Hematopoietic multipotent progenitor cell (in vitro differentiated cells): Measurements from ENCODE around the gene PLEKHJ1. TPM values are rescaled to one million over a fixed set of nuclear protein-coding genes. Genes with fewer than 3 reads are reported as not detected.
"Not testable (repeated sequence)": the region's sequence is repeated elsewhere in the genome, so short reads cannot be mapped to it uniquely, and the experiment has no call there.

Experiments
- DNase-seq, 3 donors: peaks; one replicate each; pipeline ENCODE4 v3.0.0-alpha.2; 2011 to 2015; ENCODE audit warnings: low read depth in 2 of 3, low spot score in 2 of 3
- total RNA-seq: library from RNA; depleted of rRNA; stranded (reverse); fragments of >200 nt; gene quantifications from one replicate; pipeline ENCODE4 v1.2.3, GENCODE V29; 2012

The PLEKHJ1 gene
- total RNA-seq, 1 donor, result 59.0 TPM

DNA sequence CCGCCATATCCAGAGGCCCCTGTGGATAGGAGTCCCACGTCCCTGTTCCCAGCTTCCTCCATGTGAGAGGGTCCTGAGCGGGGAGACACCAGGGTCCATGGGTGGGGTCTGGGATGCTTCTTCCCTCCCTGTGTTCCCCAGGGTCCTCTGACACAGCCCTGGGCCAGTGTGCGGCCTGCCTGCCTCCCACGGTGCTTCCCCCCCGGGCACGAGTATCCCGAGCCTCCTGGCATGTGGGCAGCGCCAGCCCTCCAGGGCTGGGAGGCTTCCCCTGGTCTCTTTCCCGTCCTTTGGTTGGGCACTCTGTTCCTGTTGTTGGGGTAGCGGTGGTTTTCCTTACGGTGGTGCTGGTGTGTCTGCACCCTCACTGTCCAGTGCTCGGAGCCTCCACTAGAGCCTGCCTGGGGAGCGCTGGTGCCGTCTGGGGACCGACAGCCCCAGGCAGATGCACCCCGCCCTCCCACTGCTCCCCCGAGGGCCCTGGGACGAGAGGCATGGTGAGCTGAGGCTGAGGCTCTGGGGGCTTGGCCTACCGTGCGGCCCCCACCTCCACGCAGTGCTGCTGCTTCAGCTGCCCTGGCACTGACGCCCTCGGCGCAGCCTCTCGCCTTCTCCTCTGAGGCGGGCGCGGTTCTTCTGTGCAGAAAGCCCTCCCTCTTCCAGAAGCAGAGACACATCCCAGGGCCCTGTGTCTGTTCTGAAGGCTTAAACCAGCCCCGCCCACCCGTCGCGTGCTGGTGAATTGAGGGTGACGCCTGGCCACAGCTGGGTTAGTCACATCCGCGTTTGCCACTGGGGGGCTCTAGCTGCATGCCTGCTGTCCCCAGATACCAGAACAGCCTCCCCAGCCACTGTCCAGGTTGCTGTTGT lies 27.9 kb downstream of the PLEKHJ1 start:
- DNase-seq, result peak in 1 of 3 donors; percentile 11

- DNase-seq, result no peak
These were observed 29.1 kb downstream of the PLEKHJ1 start for GRCh38 chr19:2207008-2207407.

- no peak for DNase-seq
These were observed 33.8 kb downstream of the PLEKHJ1 start for GRCh38 chr19:2202366-2202765.

GRCh38 chr19:2201473-2202148 lies 34.5 kb downstream of the PLEKHJ1 start:
- no peak for DNase-seq

DNA sequence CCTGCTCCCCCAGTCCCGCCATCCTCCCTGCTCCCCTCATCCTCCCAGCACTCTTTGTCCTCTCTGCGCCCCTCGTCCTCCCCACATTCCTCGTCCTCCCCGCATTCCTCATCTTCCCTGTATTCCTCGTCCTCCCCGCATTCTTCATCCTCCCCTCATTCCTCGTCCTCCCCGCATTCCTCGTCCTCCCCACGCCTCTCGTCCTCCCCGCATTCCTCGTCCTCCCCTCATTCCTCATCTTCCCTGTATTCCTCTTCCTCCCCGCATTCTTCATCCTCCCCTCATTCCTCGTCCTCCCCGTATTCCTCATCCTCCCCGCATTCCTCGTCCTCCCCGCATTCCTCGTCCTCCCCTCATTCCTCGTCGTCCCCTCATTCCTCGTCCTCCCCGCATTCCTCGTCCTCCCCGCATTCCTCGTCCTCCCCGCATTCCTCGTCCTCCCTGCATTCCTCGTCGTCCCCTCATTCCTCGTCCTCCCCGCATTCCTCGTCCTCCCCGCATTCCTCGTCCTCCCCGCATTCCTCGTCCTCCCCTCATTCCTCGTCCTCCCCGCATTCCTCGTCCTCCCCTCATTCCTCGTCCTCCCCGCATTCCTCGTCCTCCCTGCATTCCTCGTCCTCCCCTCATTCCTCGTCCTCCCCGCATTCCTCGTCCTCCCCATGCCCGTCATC lies 35.4 kb downstream of the PLEKHJ1 start:
- not testable (repeated sequence) for DNase-seq

GRCh38 chr19:2199861-2200623 lies 36.1 kb downstream of the PLEKHJ1 start:
- DNase-seq, result no peak

DNA sequence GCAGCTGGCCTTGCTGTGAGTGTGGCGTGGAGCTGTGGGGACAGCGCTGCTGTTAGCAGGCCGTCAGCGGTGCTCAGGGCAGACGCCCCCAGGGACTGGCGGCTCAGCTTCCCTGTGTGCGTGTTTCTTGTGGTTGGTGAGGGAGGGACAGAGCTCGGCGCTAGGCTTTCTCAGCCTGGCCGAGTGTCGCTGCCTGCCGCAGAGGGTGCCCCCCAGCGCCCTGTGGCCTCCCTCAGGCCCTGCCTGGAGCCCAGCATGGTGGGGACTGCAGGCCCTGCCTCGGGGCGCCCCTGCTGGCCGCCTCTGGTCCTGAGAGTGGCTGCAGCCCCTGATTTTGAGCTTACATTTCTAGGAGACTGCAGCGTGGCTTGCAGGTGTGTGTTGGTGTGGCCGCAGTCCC lies 36.9 kb downstream of the PLEKHJ1 start:
- peak in 2 of 3 donors; percentile 23 to 35 for DNase-seq

GRCh38 chr19:2198317-2198716 lies 37.8 kb downstream of the PLEKHJ1 start:
- DNase-seq, result no peak

GRCh38 chr19:2197270-2197669 lies 38.9 kb downstream of the PLEKHJ1 start:
- no peak for DNase-seq

DNA sequence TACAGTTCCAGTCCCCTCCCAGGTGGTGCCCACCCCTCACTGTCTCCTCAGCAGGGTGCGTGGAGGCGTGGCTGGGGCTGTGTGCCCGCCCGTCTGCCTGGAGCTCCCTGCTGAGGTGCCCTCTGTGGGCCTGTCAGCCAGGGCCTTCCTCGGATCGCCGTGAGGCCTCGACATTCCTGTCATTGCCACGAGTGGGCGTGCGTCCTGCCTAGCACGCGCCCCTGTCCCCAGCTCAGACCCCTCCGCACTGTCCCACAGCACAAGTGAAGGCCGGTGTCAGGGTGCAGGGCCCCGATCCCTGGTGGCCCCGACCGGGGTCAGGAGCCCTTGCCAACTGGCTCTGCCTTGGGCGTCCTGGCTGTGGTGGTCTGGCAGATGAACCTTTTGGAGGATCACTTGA lies 40.2 kb downstream of the PLEKHJ1 start:
- no peak for DNase-seq

DNA sequence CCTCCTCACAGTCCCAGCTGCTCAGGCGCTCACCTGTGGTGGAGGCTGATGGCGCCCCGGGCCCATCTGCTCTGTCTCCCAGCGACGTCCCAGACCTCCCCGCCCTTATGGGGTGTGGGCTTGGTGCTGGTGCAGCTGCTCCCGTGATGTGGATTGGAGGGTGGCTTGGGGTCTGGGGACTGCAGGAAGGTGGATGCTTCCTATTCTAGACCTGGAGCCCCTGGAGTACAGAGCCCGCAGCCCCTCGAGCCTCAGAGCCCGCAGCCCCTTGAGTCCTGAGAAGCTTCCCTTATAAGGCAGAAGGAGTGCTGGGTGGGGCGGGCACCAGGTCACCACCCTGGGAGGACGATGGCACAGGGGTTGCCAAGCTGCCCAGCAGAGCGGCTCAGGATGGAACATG lies 40.8 kb downstream of the PLEKHJ1 start:
- no peak for DNase-seq

DNA sequence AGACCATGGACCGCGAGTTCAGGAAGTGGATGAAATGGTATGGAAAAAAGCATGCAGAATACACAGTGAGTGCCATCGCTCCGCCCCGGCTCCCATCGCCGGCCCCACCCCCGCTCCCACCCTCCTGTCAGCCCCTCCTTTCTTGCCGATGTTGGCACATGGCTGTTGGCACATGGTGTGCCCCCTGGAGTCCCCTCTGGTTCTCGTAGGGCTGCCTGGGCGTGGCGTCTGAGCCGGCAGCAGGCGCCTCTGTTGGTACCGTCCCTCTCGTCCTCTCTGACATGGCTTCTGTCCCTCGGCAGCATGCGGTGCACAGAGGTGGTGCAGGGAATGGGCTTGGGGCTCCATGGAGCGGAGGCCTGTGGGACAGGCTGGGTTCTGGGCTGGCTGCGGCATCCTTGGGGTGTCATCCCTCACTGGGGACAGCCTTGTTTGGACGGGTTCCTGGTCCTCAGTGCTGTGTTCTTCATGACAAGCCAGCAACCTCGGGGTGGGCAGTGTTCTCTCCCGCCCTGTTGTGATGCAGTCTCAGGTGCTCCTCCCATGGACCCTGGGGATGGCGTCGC lies 41.5 kb downstream of the PLEKHJ1 start:
- DNase-seq, result no peak

- no peak for DNase-seq
These were observed 42.3 kb downstream of the PLEKHJ1 start for GRCh38 chr19:2193807-2194206.

- no peak for DNase-seq
These were observed 43.3 kb downstream of the PLEKHJ1 start for GRCh38 chr19:2192862-2193261.

DNA sequence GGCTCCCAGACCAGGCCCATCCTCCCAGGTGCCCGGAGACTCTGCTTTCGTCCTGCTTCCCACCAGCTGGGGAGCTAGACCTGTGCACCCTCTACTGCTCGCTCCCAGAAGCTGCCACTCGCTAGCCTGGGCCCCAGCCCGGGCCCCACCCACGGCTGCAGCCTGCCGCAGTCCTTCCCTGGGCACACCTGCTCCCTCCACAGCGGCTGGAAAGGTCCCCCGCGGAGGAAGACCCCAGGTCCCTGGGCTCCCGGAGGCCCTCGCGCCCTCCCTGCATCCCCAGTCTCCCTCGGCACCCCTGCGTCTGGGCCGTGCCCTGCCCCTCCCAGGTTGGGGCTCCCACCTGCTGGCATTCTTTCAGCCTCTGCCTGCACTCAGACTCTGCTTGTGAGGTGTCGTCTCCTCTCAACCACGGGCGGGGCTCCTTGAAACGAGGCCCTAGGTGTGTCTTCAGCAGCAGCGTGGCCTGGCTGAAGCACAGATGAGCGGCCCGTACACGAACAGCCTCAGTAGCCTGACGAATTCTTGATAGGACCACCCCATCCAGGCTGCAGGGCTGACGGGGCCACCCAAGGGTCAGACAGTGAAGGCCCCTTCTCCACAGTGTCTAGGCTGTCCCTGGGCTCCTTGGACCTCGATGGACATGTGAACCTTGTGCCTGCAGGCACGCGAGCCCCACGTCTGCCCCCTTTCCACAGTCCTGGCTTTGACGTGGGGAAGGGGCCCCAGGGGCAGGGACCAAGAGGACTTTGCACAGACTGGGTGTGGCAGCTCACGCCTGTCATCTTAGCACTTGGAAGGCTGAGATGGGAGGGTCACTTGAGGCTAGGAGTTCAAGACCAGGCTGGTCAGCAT lies 44.4 kb downstream of the PLEKHJ1 start:
- DNase-seq, result no peak

GRCh38 chr19:2190848-2191455 lies 45.2 kb downstream of the PLEKHJ1 start:
- DNase-seq, result no peak

GRCh38 chr19:2189880-2190279 lies 46.2 kb downstream of the PLEKHJ1 start:
- DNase-seq, result no peak

DNA sequence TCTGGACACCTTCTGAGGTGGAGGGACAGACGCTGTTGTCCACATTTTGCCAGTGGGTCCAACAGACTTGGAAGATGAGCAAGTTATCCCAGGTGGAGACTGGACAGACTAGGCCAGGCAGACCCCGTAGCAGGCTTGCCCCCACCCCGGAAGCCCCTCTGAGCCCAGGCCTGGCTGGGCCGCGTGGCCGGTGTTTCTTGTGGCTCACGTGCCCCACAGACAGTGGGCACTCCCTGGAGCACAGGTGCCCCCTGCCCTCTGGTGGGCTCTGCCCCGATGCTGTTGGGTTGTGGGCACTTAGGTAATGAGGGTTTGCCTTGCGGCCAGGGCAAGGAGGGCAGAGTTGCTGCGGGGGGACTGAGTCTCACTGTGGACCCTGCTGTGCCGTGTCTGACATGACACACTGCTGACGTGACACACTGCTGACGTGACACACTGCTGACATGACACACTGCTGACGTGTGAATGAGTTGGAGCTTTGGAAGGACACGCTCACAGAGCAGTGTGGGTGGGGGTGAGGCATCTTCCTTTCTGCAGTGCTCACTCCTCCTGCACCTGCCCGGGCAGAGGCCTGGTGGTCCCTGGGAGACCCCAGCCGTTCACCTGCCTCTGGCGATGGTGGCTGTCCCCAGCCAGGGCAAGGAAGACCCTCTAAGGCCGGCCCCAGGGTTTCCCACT lies 47.3 kb downstream of the PLEKHJ1 start:
- DNase-seq, result no peak

DNA sequence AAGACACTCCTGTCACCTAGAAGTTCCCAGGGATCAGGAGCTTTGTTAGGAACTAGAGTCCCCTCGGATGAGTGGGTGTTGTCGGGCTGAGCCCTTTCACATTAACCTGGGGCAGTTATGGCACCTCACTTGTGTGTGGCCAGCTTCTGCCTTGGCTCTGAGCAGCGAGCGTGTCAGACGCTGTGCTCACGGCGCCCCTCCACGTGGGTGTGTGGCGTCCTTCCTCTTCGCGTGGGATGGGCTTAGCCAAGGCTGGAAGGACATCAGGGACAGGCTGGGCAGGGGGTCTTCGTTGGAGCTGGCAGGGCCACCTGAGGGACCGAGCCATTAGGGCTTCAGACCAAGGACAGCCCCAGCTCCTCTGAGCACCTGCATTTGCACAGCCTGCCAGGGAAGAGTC lies 49.0 kb downstream of the PLEKHJ1 start:
- no peak for DNase-seq
